ENCODE measurements around the gene TBPL1. TPM values are rescaled to one million over a fixed set of nuclear protein-coding genes. Genes with fewer than 3 reads are reported as not detected.
A peak's percentile ranks its signal among the peaks of the same experiment; 100 is the strongest.

TBPL1 gene
- total RNA-seq, 1 donor from 2014 or later, result 14.5 TPM

DNA sequence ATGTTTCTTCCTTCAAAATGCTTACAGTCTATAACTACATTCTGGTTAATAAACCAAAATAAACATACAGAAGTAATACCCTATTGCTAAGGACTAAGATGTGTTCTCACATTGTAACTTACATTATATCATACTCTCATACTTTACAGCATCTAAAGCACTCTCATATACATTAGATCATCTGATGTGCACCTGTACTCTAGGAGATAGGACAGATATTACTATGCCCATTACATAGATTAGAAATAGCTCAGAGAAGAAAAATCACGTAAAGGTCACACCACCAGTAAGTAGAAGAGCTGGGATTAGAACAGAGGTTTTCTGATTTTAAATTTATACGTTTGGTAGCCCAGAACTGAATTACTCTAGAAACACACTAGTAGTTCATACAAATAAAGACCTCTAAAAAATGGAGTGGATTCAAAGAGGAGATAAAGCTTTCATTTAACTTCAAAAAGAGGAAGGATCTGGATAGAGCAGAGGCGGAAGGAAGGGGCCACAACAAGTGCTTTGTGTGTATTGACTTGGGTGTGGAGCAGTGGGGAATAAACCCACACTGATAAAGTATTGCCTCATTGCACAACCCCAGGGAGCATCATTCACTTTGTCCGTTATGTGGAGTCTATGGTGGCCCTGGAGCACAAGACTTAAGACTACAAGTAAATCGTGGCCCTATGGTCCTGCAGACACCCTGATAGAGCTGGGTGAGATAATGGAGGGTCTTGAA lies 68.5 kb downstream of the TBPL1 start:
- intact Hi-C loops (cut with DNase I), result no loop called here
- no peak for ATAC-seq

GRCh38 chr6:134022650-134023049 lies 69.6 kb downstream of the TBPL1 start:
- ATAC-seq (no peak), DNase-seq (ENCODE audit: missing footprints) (no peak)
- intact Hi-C loops (cut with DNase I), result no loop called here

More for the DNA sequence above, 68.5 kb downstream of the TBPL1 start:
- no peak for DNase-seq (ENCODE audit: missing footprints)

DNA sequence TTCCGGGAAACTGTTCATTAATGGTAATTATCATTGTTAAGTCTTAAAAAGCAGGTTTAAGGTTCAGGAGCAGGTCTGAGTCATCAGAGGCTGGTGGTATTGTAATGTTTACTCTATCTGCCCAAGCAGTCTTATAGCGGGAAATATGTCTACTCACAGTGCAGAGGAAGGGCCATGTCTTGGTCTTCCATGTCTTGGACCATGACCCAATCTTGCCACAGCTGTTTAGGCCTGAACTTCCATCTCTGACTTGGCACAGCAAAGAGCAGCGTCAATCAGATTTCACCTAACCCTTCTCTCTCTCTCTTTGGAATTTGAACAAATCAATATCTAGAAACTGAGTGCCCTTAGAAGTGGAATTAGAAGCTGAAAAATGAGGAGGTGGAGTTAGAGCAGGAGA lies 73.6 kb downstream of the TBPL1 start:
- intact Hi-C loops (cut with DNase I), result no loop called here
- ATAC-seq (no peak), DNase-seq (ENCODE audit: missing footprints) (no peak)

- DNase-seq (ENCODE audit: missing footprints) (no peak), ATAC-seq (no peak)
- intact Hi-C loops (cut with DNase I), result no loop called here
Observed at GRCh38 chr6:134028438-134028837, 75.4 kb downstream of the TBPL1 start.

DNA sequence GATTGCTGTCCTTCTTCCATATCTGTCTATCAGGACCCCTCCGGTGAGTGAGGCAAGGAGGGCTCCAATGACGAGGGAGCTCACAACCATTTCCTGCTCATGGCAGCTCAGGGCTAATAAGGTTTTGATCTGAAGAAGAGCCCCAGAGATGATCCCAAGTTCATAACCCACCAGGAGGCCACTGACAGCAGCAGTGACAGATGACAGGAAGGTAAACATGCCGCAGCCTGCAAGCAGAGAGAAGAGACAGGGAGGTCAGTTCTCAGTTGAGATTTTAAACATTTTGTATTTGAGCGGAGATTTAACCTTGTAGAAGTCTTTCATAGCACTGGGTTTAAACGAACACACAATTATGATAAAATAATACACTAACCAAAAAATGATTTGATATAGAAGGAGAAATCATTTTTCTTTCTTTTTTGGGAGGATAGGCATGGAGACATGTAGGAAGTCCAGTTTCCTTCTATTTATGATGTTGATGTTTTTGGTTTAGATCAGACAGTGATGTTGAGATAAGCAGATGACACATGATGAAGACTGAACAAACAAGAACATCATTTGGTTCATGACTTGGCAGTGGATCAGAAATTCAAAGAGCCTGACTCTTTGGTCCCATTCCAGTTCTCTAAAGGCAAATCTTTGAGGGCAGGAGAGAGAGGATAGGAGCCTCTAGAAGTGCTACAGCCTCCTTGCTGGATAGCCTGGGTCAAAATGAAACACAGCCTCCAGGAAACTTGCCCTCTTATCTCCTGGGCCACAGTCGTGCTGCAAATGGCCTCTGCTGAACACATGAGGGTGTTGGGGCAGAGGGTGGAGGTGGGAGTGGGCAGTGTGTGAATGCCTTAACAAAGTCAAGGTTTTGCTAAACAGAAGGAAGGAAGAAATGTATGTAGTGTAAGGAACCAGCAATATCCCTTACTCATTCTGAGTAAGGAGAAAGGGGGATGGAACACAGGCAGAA lies 76.8 kb downstream of the TBPL1 start:
- intact Hi-C loops (cut with DNase I), result no loop called here
- DNase-seq (ENCODE audit: missing footprints) (no peak), ATAC-seq (no peak)

- intact Hi-C loops (cut with DNase I), result no loop called here
- DNase-seq (ENCODE audit: missing footprints) (no peak), ATAC-seq (no peak)
Observed at GRCh38 chr6:134031696-134032255, 78.8 kb downstream of the TBPL1 start.

- DNase-seq (ENCODE audit: missing footprints) (no peak), ATAC-seq (no peak)
- intact Hi-C loops (cut with DNase I), result no loop called here
Observed at GRCh38 chr6:134034478-134034877, 81.5 kb downstream of the TBPL1 start.

DNA sequence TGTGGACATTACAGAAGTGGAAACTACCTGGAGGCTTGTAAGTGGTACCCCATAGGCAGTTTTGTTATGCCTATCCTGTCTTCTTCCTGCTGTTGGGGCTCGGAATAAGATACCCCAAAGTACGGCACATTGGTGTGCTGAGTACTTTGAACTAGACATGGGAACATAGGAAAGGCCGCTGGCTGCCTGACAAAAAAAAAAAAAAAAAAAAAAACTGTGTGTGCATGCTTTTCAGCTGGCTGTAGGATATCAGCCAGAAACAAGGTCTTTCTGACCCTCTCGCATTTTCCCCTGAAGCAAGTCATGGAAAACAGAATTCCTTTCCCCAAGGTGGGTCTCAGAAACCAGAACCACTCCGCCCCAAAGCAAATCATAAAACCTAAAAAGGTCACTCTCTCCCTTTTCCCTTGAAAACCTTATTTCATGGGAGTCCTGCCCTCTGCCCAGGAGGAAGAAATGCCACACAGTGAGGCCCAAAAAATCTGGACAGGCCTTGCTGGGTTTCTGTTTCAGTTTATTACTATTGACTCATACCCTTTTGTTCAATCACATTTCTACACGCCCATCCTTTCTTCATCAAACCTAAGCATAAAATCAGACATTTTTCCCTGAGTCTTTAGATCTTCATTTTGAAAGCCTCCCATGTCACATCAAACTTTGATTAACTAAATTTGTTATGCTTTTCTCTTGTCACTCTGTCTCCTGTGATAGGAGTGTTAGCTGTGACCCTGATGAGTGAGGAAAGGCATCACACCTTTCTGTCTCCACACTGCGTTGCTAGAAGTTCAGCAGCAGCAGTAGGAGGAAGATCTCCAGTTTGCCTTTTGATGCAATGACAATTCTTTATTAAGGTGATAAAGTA lies 82.2 kb downstream of the TBPL1 start:
- intact Hi-C loops (cut with DNase I), result no loop called here
- DNase-seq (ENCODE audit: missing footprints), result no peak

DNA sequence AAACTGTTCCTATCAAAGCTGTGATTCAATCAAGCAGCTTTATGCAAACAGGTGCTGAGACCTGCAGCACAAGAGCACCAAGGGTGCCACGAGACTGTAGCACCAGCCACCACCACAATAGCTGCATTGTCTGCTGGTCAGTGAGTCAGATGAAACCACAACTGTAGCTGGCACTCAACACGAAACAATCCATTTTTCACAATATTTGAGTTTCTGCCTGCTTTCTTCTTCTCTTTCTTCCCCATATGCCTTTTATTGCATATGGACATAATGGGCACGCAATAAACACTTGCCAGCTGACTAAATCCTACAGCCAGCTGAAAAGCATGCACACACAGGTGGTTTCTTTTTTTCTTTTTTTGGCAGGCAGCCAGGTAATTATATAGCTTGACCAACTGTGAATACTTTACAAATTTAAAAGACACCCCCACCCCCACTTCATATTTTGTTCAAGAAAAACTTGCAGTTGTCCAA lies 82.8 kb downstream of the TBPL1 start:
- intact Hi-C loops (cut with DNase I), result no loop called here
- no peak for DNase-seq (ENCODE audit: missing footprints)
- ATAC-seq, result no peak

More for the DNA sequence above, 82.2 kb downstream of the TBPL1 start:
- ATAC-seq, result peak; percentile 16

- ATAC-seq (no peak), DNase-seq (ENCODE audit: missing footprints) (no peak)
- intact Hi-C loops (cut with DNase I), result no loop called here
Observed at GRCh38 chr6:134039116-134039515, 86.1 kb downstream of the TBPL1 start.

Other genes with a start within 250 kb of the TBPL1 start
- 5.2 TPM for gene TCF21, start 64.1 kb upstream of the TBPL1 start, total RNA-seq
- gene SLC2A12, start 99.4 kb downstream of the TBPL1 start, total RNA-seq, result 19.3 TPM

All from Right ventricle myocardium inferior (tissue), 1 donor.